WTC11 (cell line): Measurements from ENCODE around the gene CDK9. TPM values are rescaled to one million over a fixed set of nuclear protein-coding genes. Genes with fewer than 3 reads are reported as not detected.

Experiments used
- ATAC-seq: fragments of 200-7000 bp; cut with Tn5 transposase; 2 replicates; pipeline ENCODE4 v1.10.0; 2021; ENCODE audit warnings: mild to moderate bottlenecking, moderate library complexity
- CTCF ChIA-PET: fragments of 300-600 bp; sonication (Branson Sonifier 250); formaldehyde crosslinking; loops from one replicate; lab custom pipeline; 2021; ENCODE audit warnings: antibody characterized with exemption; lab: Charles Lee
- POLR2A ChIA-PET: fragments of 350-600 bp; sonication (Branson Sonifier 250); formaldehyde crosslinking; loops from one replicate; lab custom pipeline; 2021; ENCODE audit warnings: antibody characterized with exemption; lab: Charles Lee
- DNase-seq: peaks from one replicate; pipeline ENCODE4 v3.0.0; 2021; ENCODE audit warnings: low spot score
- H3K27ac Mint-ChIP-seq: 2 replicates; pipeline ENCODE4 v1.8.0; 2021; ENCODE audit warnings: mixed read lengths
- H3K27me3 Mint-ChIP-seq: 2 replicates; pipeline ENCODE4 v1.8.0; 2021; ENCODE audit warnings: low read depth, mild to moderate bottlenecking, moderate library complexity, mixed read lengths
- H3K36me3 Mint-ChIP-seq: 2 replicates; pipeline ENCODE4 v1.8.0; 2021; ENCODE audit warnings: mixed read lengths
- H3K4me1 Mint-ChIP-seq: 2 replicates; pipeline ENCODE4 v1.8.0; 2022; ENCODE audit warnings: mixed read lengths
- H3K4me3 Mint-ChIP-seq: 2 replicates; pipeline ENCODE4 v1.8.0; 2021; ENCODE audit warnings: mild to moderate bottlenecking, moderate library complexity, mixed read lengths
- H3K9me3 Mint-ChIP-seq: 2 replicates; pipeline ENCODE4 v1.8.0; 2021; ENCODE audit warnings: mixed read lengths
- AFF4 ChIP-seq: sonication (generic); formaldehyde crosslinking; IDR thresholded peaks from 2 replicates; pipeline ENCODE4 v1.8.1; 2023; ENCODE audit warnings: mild to moderate bottlenecking, missing genetic modification reagents, borderline replicate concordance
- ATF6 ChIP-seq: sonication (generic); formaldehyde crosslinking; IDR thresholded peaks from 2 replicates; pipeline ENCODE4 v1.8.1; 2023; ENCODE audit warnings: mild to moderate bottlenecking, missing genetic modification reagents
- CREM ChIP-seq: sonication (generic); formaldehyde crosslinking; IDR thresholded peaks from 2 replicates; pipeline ENCODE4 v1.8.1; 2022; ENCODE audit warnings: mild to moderate bottlenecking, missing genetic modification reagents, moderate library complexity
- E2F4 ChIP-seq: sonication (generic); formaldehyde crosslinking; IDR thresholded peaks from 2 replicates; pipeline ENCODE4 v1.8.1; 2022; ENCODE audit warnings: low read depth, mild to moderate bottlenecking, moderate library complexity, missing genetic modification reagents, borderline replicate concordance
- FOXK1 ChIP-seq: sonication (generic); formaldehyde crosslinking; IDR thresholded peaks from 2 replicates; pipeline ENCODE4 v1.8.0; 2022; ENCODE audit warnings: mild to moderate bottlenecking, moderate library complexity, missing genetic modification reagents
- STAT6 ChIP-seq: sonication (generic); formaldehyde crosslinking; conservative IDR thresholded peaks from 2 replicates; pipeline ENCODE4 v1.8.1; 2023; ENCODE audit warnings: mild to moderate bottlenecking, low read depth, missing genetic modification reagents, moderate library complexity
- TEAD4 ChIP-seq: sonication (generic); formaldehyde crosslinking; IDR thresholded peaks from 2 replicates; pipeline ENCODE4 v1.8.0; 2022; ENCODE audit warnings: mild to moderate bottlenecking, missing genetic modification reagents
- ZBTB43 ChIP-seq: sonication (generic); formaldehyde crosslinking; IDR thresholded peaks from 2 replicates; pipeline ENCODE4 v1.8.1; 2023; ENCODE audit warnings: mild to moderate bottlenecking, missing genetic modification reagents
- ZMAT4 ChIP-seq: fragments of 250-450 bp; sonication (Bioruptor Pico); IDR thresholded peaks from 2 replicates; pipeline ENCODE4 v1.9.0; 2021; ENCODE audit warnings: mild to moderate bottlenecking
- ZNF121 ChIP-seq: sonication (generic); formaldehyde crosslinking; IDR thresholded peaks from 2 replicates; pipeline ENCODE4 v1.8.0; 2023; ENCODE audit warnings: missing genetic modification reagents
- ZNF263 ChIP-seq: sonication (generic); formaldehyde crosslinking; IDR thresholded peaks from 2 replicates; pipeline ENCODE4 v1.8.1; 2022; ENCODE audit warnings: low read depth, mild to moderate bottlenecking, moderate library complexity, missing genetic modification reagents
- ZNF396 ChIP-seq: fragments of 250-450 bp; sonication (Bioruptor Pico); IDR thresholded peaks from 2 replicates; pipeline ENCODE4 v1.8.0; 2021; ENCODE audit warnings: mild to moderate bottlenecking, moderate library complexity, borderline replicate concordance
- ZNF416 ChIP-seq: fragments of 250-450 bp; sonication (Bioruptor Pico); IDR thresholded peaks from 2 replicates; pipeline ENCODE4 v1.9.0; 2021; ENCODE audit warnings: mild to moderate bottlenecking, inconsistent platforms
- ZNF423 ChIP-seq: fragments of 250-450 bp; sonication (Bioruptor Pico); IDR thresholded peaks from 2 replicates; pipeline ENCODE4 v2.1.2; 2022; ENCODE audit warnings: mild to moderate bottlenecking, moderate library complexity
- ZNF671 ChIP-seq: fragments of 250-450 bp; sonication (Bioruptor Pico); IDR thresholded peaks from 2 replicates; pipeline ENCODE4 v1.8.0; 2021; ENCODE audit warnings: mild to moderate bottlenecking
- total RNA-seq: library from RNA; stranded (reverse); gene quantifications from 3 replicates; pipeline ENCODE4 v1.2.3, GENCODE V29; 2021

The CDK9 gene
- total RNA-seq, 1 experiment from 2014 or later: 111 TPM

GRCh38 chr9:127802576-127803443, 17.0 kb downstream of the CDK9 start, which contains the start of gene FPGS (continued):
- TF ChIP-seq CREM (CRISPR knock-in tag) (peak; percentile 54; the same call in 1 of the 2 replicates), ATF6 (CRISPR knock-in tag) (peak; percentile 25; the same call in 1 of the 2 replicates), ZNF423 (CRISPR knock-in tag) (peak; percentile 56; the same call in 1 of the 2 replicates), FOXK1 (CRISPR knock-in tag) (peak; percentile 71), ZNF396 (CRISPR knock-in tag) (no peak), ZMAT4 (CRISPR knock-in tag) (no peak), ZNF121 (CRISPR knock-in tag) (peak; percentile 62; the same call in 1 of the 2 replicates), ZNF263 (CRISPR knock-in tag) (no peak), ZNF416 (CRISPR knock-in tag) (peak; percentile 76; the same call in 1 of the 2 replicates)

- Mint-ChIP-seq H3K4me3 (peak overlapping the region; percentile 99), H3K36me3 (peaks cover 15% of the 10 kb centered on the region), H3K9me3 (no peaks in the 10 kb centered on the region), H3K27me3 (no peaks in the 10 kb centered on the region), H3K4me1 (peaks cover 8% of the 10 kb centered on the region), H3K27ac (peak overlapping the region; percentile 98)
- POLR2A ChIA-PET: interaction anchor here (1.8 kb wide), 1 partner anchor 66 kb away, joined by 9 read pairs; no protein-coding TSS in a partner anchor
- DNase-seq (no peak), ATAC-seq (no peak)
- CTCF ChIA-PET: interaction anchor here (1.0 to 2.8 kb wide), 5 partner anchors 33 to 69 kb away, joined by 3 to 13 read pairs (median 4); partner anchors contain the start of genes ENG and TOR2A
- TF ChIP-seq TEAD4 (no peak), ZNF671 (CRISPR knock-in tag) (0 out of 2 replicates have a peak, but pooled peaks have one; percentile 39)
Observed at GRCh38 chr9:127803507-127804352, 17.9 kb downstream of the CDK9 start.

GRCh38 chr9:127805620-127806019, 19.8 kb downstream of the CDK9 start:
- CTCF ChIA-PET: interaction anchor here (0.7 to 1.4 kb wide), 10 partner anchors 9 to 138 kb away, joined by 3 to 6 read pairs (median 3); no protein-coding TSS in a partner anchor
- POLR2A ChIA-PET: interaction anchor here (0.6 to 0.7 kb wide), 3 partner anchors 10 to 236 kb away, joined by 3 read pairs; no protein-coding TSS in a partner anchor
- H3K4me1 Mint-ChIP-seq: peaks cover 8% of the 10 kb centered on the region
- H3K36me3 Mint-ChIP-seq: peaks cover 15% of the 10 kb centered on the region
- H3K27me3 Mint-ChIP-seq: no peaks in the 10 kb centered on the region
- DNase-seq: peak; percentile 88
- 0 out of 2 replicates have a peak overlapping the region, but pooled peaks have one; percentile 95 for H3K27ac Mint-ChIP-seq
- ATAC-seq: peak; percentile 32
- no peak overlapping the region for H3K4me3 Mint-ChIP-seq
- no peaks in the 10 kb centered on the region for H3K9me3 Mint-ChIP-seq
- no peak for TF ChIP-seq STAT6 (CRISPR knock-in tag)
- no peak for TF ChIP-seq E2F4 (CRISPR knock-in tag)
- no peak for TF ChIP-seq ZBTB43 (CRISPR knock-in tag)
- no peak for TF ChIP-seq FOXK1 (CRISPR knock-in tag)
- TF ChIP-seq AFF4: no peak
